Mucosa of descending colon (tissue), 3 donors: ENCODE results near the gene PKP1. TPM values are rescaled to one million over a fixed set of nuclear protein-coding genes. Genes with fewer than 3 reads are reported as not detected.

Experiments used
- ATAC-seq: fragments of 200-7000 bp; cut with Tn5 transposase; one replicate; pipeline ENCODE4 v1.9.1; 2020; ENCODE audit warnings: mild to moderate bottlenecking, moderate library complexity
- DNase-seq, 3 donors: peaks; one replicate each; pipeline ENCODE4 v3.0.0-alpha.2; 2020
- H3K36me3 ChIP-seq: fragments of 200-600 bp; one replicate; pipeline ENCODE4 v1.8.0; 2021; ENCODE audit warnings: low read depth, mild to moderate bottlenecking
- H3K4me1 ChIP-seq: fragments of 200-600 bp; one replicate; pipeline ENCODE4 v1.8.0; 2021; ENCODE audit warnings: low read depth, mild to moderate bottlenecking
- H3K4me3 ChIP-seq: fragments of 200-600 bp; one replicate; pipeline ENCODE4 v1.8.0; 2021; ENCODE audit warnings: mild to moderate bottlenecking
- H3K9me3 ChIP-seq: fragments of 200-600 bp; one replicate; pipeline ENCODE4 v1.8.0; 2021; ENCODE audit warnings: mild to moderate bottlenecking
- intact Hi-C, 2 donors: fragments of 100-400 bp; cut with DNase I in 1 of 2; cut with micrococcal nuclease in 1 of 2; formaldehyde crosslinking; loops; one replicate each; pipeline versions ENCODE4 v1.11.0 to v1.11.1; 2022; cut with DNase I, micrococcal nuclease
- total RNA-seq, 3 donors: library from RNA; stranded (reverse); fragmentation: NEBNext Ultra II Directional in 2 of 3; extraction: Animal tissue kit (Norgen Biotek cat#: 25700) in 2 of 3; gene quantifications; one replicate each; pipeline versions ENCODE4 v1.2.1 to v1.2.4, GENCODE V29; 2021 to 2023
- TF ChIP-seq, protein P1 (sequence below): fragments of 200-600 bp; IDR thresholded peaks from one replicate; pipeline ENCODE4 v1.8.0; 2022; ENCODE audit warnings: antibody characterized with exemption, mild to moderate bottlenecking
- donor health status: DM: no; HTN: no; CAD: no; lungs with moderate emphysema.
- donor health status: DM: no; HTN: no; CAD: no.
- donor health status: DM: no; HTN: yes; CAD: no.

Gene PKP1
- total RNA-seq, 3 donors from 2014 or later = 0.27 to 0.41 TPM; not detected in 1

GRCh38 chr1:201312298-201312697 lies 29.0 kb downstream of the PKP1 start:
- intact Hi-C loops = no loop called here
- no peak for ATAC-seq
- TF ChIP-seq, protein P1, sequence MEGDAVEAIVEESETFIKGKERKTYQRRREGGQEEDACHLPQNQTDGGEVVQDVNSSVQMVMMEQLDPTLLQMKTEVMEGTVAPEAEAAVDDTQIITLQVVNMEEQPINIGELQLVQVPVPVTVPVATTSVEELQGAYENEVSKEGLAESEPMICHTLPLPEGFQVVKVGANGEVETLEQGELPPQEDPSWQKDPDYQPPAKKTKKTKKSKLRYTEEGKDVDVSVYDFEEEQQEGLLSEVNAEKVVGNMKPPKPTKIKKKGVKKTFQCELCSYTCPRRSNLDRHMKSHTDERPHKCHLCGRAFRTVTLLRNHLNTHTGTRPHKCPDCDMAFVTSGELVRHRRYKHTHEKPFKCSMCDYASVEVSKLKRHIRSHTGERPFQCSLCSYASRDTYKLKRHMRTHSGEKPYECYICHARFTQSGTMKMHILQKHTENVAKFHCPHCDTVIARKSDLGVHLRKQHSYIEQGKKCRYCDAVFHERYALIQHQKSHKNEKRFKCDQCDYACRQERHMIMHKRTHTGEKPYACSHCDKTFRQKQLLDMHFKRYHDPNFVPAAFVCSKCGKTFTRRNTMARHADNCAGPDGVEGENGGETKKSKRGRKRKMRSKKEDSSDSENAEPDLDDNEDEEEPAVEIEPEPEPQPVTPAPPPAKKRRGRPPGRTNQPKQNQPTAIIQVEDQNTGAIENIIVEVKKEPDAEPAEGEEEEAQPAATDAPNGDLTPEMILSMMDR = no peak

DNA sequence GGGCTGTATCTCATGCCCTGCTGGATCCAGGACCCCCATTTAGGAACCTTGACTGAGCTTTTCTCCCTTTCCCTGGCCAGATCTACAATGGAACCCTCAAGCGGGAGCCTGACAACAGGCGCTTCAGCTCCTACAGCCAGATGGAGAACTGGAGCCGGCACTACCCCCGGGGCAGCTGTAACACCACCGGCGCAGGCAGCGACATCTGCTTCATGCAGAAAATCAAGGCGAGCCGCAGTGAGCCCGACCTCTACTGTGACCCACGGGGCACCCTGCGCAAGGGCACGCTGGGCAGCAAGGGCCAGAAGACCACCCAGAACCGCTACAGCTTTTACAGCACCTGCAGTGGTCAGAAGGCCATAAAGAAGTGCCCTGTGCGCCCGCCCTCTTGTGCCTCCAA lies 29.8 kb downstream of the PKP1 start:
- intact Hi-C loops = no loop called here
- Histone ChIP-seq H3K9me3 (no peaks in the 10 kb centered on the region), H3K4me1 (peaks cover 16% of the 10 kb centered on the region), H3K36me3 (no peaks in the 10 kb centered on the region), H3K4me3 (no peak overlapping the region)
- TF ChIP-seq, protein P1 = no peak
- no peak for ATAC-seq
- no peak for DNase-seq

More at GRCh38 chr1:201312298-201312697, 29.0 kb downstream of the PKP1 start:
- no peak for DNase-seq
- H3K36me3 ChIP-seq = no peaks in the 10 kb centered on the region
- H3K9me3 ChIP-seq = no peaks in the 10 kb centered on the region
- H3K4me3 ChIP-seq = no peak overlapping the region
- H3K4me1 ChIP-seq = peaks cover 24% of the 10 kb centered on the region

GRCh38 chr1:201316556-201316955 lies 33.2 kb downstream of the PKP1 start:
- DNase-seq (no peak), ATAC-seq (no peak)
- H3K4me3 ChIP-seq = no peak overlapping the region
- H3K4me1 ChIP-seq = no peaks in the 10 kb centered on the region
- intact Hi-C loops = no loop called here
- TF ChIP-seq, protein P1 = no peak
- H3K36me3 ChIP-seq = no peaks in the 10 kb centered on the region
- no peaks in the 10 kb centered on the region for H3K9me3 ChIP-seq

GRCh38 chr1:201317551-201317950 lies 34.2 kb downstream of the PKP1 start:
- Histone ChIP-seq H3K4me1 (no peaks in the 10 kb centered on the region), H3K36me3 (no peaks in the 10 kb centered on the region), H3K4me3 (no peak overlapping the region), H3K9me3 (no peaks in the 10 kb centered on the region)
- intact Hi-C loops = no loop called here
- TF ChIP-seq, protein P1 = no peak
- ATAC-seq (no peak), DNase-seq (no peak)

GRCh38 chr1:201318504-201319340 lies 35.4 kb downstream of the PKP1 start:
- intact Hi-C loops = no loop called here
- no peaks in the 10 kb centered on the region for H3K4me1 ChIP-seq
- no peak overlapping the region for H3K4me3 ChIP-seq
- no peaks in the 10 kb centered on the region for H3K9me3 ChIP-seq
- ATAC-seq (no peak), DNase-seq (no peak)
- TF ChIP-seq, protein P1 = no peak
- no peaks in the 10 kb centered on the region for H3K36me3 ChIP-seq
